HG02981 (cell line): Measurements from ENCODE around the gene CACNB3.
"Not testable (repeated sequence)": the region's sequence is repeated elsewhere in the genome, so short reads cannot be mapped to it uniquely, and the experiment has no call there.

ENCODE experiments used
- ATAC-seq: cut with Tn5 transposase; IDR thresholded peaks from one replicate; pipeline ENCODE4 v1.9.1; 2021; ENCODE audit warnings: mild to moderate bottlenecking, moderate library complexity; ENCODE audit not compliant: unreplicated experiment

The CACNB3 gene

DNA sequence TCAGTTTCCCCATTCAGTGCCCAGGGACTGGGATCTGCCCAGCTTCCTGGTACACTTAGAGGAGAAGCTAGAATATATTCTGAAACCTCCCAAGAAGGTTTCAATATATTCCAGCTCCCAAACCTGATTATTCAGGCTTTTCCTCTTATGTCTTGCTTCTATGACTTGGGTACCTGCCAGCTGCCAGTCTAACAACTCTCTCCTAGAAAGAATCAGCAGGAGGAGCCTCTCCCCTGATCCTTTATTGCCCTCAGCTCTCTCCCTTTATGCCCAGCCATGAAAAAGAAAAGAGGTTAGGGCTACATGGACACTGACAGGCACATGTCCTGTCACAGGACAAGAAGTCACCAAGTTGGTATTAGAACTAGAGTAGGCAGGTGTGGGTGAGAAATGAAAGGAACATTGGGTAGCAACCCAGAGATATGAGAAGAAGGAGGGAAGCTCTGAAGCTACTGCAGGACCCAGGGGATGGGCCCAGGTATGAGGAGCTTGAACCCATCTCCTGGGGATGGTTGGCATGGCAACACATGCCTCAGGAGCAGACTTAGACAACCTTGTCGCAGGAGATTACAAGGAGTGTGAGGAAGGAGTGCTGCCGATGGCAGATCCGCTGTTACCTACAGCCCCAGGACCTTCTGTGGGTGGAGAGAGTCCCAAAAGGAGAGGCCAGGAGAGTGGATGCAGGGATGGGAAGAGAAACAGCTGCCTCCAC, 2.0 kb upstream of the CACNB3 start:
- no peak for ATAC-seq

DNA sequence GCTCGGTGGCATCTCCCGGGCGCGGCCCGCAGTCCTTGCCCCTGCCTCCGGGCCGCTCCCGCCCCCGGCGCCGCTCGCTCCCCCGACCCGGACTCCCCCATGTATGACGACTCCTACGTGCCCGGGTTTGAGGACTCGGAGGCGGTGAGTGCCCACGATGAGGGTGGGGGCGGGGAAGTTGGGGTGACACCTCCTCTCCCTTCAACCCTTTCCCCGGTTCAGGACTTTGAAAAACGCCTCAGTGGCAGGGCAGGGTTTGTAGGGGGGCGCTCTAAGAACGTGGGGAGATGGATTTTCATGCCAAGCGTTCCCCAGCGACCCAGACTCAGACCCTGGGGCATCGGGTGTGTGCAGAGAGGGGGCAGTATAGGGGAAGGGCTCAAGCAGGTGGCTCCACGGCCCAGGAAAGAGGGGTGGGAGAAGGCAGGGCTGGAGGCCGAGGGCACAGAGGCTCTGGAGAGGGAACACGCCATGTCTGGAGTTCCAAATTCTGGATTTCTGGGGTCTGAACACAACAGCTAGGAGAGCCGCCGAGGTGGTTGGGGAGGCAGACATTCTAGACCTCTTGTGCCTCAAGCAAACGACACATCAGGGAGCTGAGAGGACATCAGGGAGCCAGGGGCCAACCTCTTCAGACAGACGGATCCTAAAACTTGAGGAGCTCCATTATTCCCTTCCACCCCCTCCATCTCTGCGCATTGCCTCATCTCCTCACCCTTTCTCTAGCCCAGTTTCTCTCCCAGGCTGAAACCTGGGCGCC, 715 bp downstream of the CACNB3 start:
- no peak for ATAC-seq

DNA sequence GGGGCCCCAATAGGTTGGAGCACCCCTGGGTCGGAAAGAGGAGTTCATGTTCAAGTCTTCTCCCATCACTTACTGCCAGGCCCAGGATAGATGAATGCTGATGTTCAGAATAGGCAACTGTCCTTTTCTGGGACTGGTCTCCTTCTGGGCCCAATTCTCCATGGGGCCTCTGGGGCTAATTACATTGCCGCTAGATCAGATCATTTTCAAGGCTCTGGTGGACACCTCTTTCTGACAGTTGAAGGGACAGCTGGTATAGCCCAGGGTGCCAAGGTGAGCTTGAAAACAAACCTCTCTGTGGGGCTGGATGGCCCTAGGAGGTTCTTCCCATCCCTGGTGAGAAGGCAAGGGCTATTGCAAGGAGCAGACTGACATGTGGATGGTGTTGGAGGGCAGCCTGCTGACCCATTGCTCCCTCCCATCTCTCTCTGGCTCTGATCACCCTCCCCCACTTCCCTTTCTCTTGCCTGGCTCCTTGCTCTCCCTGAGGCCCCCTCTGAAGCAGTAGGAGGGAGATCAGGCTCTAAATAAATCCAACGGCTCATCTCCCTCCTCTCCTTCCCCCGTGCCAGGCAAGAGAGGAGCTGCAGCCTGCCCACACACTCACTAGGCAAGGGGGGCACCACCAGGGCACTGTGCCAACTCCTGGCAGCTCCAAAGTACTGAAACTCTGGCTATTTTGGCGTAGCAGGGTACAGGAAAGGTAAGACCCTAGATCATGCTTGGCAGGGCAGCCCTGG, 1.9 kb downstream of the CACNB3 start:
- ATAC-seq: no peak

DNA sequence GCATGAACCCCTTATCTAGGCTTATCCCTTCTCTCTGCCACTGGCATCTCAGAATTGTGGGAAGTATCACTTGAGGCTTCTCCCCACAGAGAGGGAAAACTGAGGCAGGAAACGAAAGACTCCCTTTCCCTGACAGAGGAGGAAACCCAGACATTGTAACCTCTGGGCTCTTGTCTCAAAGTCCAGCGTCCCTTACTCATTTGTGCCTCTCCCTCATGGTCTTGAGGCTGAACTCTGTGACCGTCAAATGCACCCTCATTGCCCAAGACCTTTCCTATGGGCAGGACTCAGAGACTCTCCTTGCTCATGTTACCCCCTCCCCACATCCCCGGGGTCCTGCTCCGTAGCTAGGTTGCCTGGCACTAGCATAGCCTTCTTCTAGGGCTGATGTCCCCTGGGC, 3.8 kb downstream of the CACNB3 start:
- ATAC-seq: no peak

DNA sequence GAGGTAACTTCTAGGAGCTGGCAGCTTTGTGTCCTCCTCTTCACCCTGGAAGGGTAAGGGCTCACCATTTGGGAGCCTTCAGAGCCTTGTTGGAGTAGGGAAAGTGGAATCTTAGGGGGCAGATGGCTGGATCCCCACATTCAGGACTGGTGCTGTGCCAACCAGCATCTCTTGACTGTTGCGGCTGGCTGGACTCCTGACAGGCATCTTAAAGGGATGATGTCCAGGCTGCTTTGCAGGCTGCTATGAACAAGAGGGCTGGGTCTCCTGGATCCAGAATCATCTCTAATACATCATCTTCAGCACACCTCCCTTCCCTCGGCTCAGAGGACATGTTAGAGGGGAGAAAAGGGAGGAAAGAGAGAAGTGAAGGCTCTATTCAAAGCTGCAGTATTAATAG, 4.4 kb downstream of the CACNB3 start:
- no peak for ATAC-seq

DNA sequence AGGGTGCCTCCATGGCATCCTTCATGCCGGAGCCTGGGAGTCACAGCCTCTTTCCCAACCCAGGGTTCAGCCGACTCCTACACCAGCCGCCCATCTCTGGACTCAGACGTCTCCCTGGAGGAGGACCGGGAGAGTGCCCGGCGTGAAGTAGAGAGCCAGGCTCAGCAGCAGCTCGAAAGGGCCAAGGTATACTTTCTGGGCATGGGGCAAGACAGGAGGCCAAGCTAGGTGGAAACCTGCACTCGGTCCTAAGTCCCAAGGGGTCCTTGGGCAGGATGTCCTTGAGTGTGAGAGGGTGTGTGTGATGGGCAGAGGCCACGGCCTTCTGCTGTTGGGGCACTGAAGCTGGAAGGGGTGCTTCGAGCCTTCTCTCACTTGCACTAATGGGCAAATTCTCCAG, 5.0 kb downstream of the CACNB3 start:
- no peak for ATAC-seq

DNA sequence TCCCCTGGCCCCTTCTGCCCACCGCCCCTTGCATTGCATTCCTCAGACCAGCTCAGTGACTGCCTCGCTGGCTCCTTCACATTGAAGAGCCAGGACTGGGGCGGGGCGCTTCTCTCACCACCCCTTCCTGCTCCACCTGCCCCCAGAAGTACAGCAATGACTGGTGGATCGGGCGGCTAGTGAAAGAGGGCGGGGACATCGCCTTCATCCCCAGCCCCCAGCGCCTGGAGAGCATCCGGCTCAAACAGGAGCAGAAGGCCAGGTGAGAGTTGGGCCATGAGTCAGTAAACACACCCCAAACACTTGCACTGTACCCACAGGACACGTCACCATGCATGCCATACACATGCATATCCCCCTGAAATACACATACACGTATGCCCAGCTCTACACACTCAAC, 5.8 kb downstream of the CACNB3 start:
- no peak for ATAC-seq

DNA sequence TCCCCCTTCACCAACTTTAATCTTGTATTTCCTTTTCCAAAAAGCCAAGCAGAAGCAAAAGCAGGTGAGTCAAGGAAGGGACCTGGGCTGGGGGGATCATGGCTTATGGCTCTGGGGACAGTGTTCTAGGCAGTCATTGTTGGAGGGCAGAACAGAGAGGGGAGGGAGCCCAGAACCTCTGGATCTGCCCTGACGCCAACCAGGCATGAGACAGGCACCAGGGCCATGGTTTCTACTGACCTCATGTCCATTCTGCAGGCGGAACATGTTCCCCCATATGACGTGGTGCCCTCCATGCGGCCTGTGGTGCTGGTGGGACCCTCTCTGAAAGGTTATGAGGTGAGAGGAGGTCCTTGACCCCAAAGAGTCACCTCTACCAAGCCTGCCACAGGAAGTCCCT, 6.6 kb downstream of the CACNB3 start:
- ATAC-seq: no peak

DNA sequence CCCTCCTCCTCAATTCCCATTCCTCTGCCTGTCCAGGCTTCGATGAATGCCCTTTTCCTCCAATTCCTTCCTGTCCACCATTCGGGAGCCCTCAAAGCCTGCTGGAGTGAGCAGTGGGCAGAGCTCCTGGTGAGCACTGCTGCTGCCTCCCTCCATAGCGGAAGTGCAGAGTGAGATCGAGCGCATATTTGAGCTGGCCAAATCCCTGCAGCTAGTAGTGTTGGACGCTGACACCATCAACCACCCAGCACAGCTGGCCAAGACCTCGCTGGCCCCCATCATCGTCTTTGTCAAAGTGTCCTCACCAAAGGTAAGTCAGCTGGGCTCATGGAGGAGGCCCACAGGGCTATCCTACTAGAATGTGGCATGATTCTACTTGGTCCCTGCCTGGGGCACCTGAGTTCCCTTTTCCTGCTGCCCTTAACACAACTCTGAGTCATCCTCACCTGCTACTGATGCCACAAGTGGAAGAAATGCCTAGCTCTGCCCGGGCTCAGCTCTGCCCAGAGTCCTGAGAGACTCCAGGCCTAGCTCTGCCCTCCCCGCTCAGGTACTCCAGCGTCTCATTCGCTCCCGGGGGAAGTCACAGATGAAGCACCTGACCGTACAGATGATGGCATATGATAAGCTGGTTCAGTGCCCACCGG, 8.0 kb downstream of the CACNB3 start:
- no peak for ATAC-seq

DNA sequence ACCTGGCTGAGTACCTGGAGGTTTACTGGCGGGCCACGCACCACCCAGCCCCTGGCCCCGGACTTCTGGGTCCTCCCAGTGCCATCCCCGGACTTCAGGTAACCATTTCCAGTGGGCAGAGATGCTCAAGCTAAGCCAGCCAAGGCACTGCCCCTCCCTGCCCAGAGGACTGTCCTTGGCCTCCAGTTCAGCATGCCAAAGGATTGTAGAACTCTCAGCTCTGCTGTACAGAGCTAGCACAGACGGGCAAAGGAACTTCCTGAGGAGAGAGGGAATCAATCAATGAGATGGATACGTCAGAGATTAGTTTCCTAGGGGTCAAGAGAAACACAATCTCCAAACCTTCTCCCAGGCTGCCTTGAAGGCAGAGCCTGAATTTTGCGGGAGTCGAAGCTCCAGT, 8.7 kb downstream of the CACNB3 start:
- no peak for ATAC-seq

DNA sequence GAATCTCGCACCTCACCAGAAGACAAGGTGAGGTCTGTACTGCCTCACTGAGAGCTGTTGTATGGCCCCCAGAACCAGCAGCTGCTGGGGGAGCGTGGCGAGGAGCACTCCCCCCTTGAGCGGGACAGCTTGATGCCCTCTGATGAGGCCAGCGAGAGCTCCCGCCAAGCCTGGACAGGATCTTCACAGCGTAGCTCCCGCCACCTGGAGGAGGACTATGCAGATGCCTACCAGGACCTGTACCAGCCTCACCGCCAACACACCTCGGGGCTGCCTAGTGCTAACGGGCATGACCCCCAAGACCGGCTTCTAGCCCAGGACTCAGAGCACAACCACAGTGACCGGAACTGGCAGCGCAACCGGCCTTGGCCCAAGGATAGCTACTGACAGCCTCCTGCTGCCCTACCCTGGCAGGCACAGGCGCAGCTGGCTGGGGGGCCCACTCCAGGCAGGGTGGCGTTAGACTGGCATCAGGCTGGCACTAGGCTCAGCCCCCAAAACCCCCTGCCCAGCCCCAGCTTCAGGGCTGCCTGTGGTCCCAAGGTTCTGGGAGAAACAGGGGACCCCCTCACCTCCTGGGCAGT, 9.3 kb downstream of the CACNB3 start:
- ATAC-seq: no peak

DNA sequence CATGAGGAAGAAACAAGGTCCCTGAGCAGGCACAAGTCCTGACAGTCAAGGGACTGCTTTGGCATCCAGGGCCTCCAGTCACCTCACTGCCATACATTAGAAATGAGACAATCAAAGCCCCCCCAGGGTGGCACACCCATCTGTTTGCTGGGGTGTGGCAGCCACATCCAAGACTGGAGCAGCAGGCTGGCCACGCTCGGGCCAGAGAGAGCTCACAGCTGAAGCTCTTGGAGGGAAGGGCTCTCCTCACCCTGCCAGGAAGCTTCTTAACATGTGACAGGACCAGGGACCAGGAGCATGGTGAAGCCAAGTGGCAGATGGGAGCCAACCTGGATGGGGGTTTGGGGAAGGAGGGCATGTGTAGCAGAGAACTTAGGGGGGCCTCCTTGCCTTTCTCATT, 10.0 kb downstream of the CACNB3 start:
- ATAC-seq: no peak

DNA sequence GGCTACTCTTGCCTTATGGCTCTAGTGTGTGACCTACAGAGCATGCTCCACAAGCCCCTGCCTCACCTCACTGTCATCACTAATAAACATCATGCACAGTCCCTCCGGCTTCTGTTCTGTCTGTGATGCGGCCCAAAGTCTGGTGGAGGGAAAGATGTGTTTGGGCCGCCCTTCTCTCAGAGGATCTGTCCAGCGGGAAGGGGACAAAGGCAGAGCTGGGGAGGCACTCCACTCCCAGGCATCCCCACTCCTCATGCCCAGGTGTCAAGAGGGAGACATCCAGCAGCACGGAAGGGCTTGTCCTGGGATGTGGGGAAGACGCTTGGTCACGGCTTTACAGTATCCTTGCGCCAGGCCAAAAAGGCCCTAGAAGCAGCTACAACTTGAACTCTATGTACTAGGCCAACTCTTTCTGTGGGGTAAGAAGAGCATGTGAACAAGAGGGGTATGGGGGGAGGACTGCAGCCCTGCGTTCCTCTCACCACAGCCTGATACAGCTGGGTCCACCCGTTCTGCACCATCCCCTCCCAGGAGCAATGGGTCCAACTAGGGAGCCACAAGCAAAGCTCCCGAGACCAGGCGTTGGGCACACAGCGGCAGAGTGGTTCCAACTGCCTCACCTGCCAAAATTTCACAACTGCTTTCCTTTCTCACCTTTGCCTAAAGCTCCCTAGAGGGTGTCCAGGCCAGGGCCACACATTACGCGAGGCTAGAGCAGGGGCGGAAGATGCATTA, 10.7 kb downstream of the CACNB3 start:
- ATAC-seq: no peak

DNA sequence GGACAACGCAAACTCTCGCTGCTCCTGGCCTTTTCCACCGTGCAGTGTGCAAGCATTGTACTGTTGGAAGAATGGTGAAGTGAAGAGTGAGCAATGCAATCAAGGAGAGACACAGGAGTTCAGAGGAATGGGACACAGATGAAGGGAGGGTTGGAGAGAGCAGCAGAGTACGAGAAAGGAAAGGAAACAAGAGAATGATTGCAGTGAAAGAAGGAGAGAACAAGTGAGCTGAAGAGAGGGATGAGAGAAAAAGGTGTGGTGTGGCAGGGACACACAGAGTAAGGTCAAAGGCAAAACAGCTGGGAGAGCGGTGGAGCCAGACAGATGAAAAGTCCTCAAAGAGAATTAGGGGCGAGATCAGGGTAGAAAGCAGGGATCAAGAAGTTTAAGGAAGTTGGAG, 13.0 kb downstream of the CACNB3 start:
- no peak for ATAC-seq

DNA sequence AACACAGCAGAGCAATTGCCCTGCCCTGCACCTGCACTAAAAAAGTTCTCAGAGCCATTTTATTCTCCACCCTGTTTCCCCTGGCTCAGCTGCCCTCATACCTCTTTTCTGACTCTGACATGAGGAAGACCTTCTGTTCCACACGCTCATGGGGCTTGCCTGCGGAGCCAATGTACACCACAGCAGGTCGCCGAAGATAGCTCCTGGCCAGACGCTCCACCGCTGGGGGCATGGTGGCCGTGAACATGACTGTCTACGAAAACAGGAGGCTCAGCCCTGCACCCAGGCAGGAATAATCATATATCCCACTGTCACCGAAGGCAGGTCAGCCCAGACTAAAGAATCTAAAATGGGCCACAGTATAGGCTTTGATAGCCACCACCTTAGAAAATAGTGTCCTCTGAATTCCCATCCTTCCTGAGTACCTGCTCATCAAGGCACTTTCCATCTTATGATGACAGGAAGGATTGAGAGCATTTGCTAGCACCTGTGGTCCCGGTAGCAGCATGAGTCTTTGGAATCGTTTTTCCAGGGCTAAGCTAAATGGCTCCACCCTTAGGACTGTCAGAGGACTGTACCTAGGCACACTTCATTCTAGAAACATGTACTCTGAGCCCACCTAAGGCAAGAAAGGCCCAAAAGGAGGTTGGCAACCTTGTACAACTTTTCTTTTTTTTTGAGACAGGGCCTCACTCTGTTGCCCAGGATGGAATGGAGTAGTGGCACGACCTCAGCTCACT, 14.2 kb downstream of the CACNB3 start:
- no peak for ATAC-seq

DNA sequence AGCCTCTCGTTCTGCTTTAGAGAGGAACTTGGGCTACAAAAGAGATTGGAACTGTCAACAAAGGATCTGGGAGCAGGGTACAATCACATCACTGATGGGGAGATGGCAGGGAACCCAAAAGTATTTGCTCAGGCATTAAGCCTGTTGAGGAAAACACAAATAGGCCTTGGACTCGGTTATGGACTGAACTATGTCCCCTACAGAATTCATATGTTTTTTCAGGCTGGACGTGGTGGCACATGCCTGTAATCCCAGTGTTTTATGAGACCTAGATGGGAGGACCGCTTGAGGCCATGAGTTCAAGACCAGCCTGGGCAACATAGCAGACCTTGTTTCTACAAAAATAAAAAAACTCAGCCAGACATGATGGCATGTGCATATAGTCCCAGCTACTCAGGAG, 19.8 kb downstream of the CACNB3 start:
- ATAC-seq: no peak

DNA sequence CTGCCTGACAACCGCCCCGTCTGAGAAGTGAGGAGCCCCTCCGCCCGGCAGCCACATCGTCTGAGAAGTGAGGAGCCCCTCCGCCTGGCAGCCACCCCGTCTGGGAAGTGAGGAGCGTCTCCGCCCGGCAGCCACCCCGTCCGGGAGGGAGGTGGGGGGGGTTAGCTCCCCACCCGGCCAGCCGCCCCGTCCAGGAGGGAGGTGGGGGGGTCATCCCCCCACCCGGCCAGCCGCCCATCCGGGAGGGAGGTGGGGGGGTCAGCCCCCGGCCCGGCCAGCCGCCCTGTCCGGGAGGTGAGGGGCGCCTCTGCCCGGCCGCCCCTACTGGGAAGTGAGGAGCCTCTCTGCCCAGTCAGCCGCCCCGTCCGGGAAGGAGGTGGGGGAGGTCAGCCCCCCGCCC, 23.7 kb downstream of the CACNB3 start:
- ATAC-seq: not testable (repeated sequence)

DNA sequence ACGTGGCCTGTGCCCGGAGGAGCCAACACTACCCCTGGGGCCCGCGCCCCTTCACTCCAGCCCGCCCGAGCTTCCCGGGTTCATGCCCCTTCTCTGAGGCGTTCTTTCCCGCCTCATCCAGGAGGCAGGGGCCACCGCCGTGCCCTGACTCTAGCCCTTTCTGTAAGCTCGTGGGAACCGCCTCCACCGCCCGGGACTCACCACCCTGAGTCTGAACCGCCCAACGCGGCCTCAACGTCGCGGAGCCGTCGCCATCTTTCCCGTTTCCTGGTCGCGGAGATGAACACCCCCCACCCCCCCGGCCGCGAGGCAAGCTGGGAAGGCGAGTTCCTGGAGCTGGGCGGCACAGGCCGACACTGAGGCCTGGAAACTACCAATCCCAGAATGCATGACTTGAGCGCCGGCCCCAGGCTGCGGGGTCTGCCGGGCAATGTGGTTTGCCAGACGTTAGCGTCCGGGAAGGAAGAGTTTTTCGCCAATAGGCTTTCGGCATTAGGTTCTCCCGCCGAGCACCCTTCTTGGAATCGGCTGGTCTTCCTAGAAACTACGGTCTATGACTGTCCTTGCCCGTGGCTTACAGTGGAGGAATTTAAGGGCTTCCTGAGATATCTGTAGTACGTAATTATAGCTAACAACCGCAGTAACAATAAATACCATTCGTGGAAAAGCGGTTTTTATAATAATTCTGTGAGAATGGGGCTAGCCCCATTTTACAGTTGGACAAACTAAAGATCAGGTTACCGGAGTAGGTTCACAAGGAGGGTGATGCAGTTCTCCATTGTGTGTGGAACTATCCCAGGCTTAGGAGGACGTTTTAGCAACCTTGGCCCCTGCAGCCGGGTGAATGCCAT, 33.8 kb downstream of the CACNB3 start, which contains the start of gene DDX23:
TSS of gene DDX23 (minus strand) at position 281 of the 851 bp plus-strand sequence. CDS start 6,381 bp downstream, outside the sequence.
- peak; percentile 94 for ATAC-seq
